WTC11 (cell line): ENCODE measurements around the gene CTPS2.

ENCODE experiments used
- SMAD3 ChIP-seq: sonication (generic); formaldehyde crosslinking; IDR thresholded peaks from 2 replicates; pipeline ENCODE4 v1.8.0; 2022; ENCODE audit warnings: missing genetic modification reagents, mild to moderate bottlenecking, borderline replicate concordance
- SMAD4 ChIP-seq: sonication (generic); formaldehyde crosslinking; IDR thresholded peaks from 2 replicates; pipeline ENCODE4 v1.8.0; 2022; ENCODE audit warnings: mild to moderate bottlenecking, missing genetic modification reagents
- TCF7 ChIP-seq: sonication (generic); formaldehyde crosslinking; IDR thresholded peaks from 2 replicates; pipeline ENCODE4 v1.8.0; 2022; ENCODE audit warnings: mild to moderate bottlenecking, low read depth, missing genetic modification reagents, moderate library complexity
- TEAD1 ChIP-seq: sonication (generic); formaldehyde crosslinking; IDR thresholded peaks from 2 replicates; pipeline ENCODE4 v1.8.0; 2022; ENCODE audit warnings: mild to moderate bottlenecking, missing genetic modification reagents
- TF ChIP-seq, protein P1 (sequence below): fragments of 200-600 bp; IDR thresholded peaks from 2 replicates; pipeline ENCODE4 v1.8.0; 2022; ENCODE audit warnings: antibody characterized with exemption
- TF ChIP-seq, protein P2 (sequence below): sonication (generic); formaldehyde crosslinking; IDR thresholded peaks from 2 replicates; pipeline ENCODE4 v1.8.1; 2023; ENCODE audit warnings: mild to moderate bottlenecking, missing genetic modification reagents
- TF ChIP-seq, protein P3 (sequence below): sonication (generic); formaldehyde crosslinking; IDR thresholded peaks from 2 replicates; pipeline ENCODE4 v1.8.0; 2023; ENCODE audit warnings: missing genetic modification reagents, mild to moderate bottlenecking, borderline replicate concordance
- TF ChIP-seq, protein P4 (sequence below): sonication (generic); formaldehyde crosslinking; IDR thresholded peaks from 2 replicates; pipeline ENCODE4 v1.8.1; 2023; ENCODE audit warnings: mild to moderate bottlenecking, missing genetic modification reagents, moderate library complexity

DNA sequence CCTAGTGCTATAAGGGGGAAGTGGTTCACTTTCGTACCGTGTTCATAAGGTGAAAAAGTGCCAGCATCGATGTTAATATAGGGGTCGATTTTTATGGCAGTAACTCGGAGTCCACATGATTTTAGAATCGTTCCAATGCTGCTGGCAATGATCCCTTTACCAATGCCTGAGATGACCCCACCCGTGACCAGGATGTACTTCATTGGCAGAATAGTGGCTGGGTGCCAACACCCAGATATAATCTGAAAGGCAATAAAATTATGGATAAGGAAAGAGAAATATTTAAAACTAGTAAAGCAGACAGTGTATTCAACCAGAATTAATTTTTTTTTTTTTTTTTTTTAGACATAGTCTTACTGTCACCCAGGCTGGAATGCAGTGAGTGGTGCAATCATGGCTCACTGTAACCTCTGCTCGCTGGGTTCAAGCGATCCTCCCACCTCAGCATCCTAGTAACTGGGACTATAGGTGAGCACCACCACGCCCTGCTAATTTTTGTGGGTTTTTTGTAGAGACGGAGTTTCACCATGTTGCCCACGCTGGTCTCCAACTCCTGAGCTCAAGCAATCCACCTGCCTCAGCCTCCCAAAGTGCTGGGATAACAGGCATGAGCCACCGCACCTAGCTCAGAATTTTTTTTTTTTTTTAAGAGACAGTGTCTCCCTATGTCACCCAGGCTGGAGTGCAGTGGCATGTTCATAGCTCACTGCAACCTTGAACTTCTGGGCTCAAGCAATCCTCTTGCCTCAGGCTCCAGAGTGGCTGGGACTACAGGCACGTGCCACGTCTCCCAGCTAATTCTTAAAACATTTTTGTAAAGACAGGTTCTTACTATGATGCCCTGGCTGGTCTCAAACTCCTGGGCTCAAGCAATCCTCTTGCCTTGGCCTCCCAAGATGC is 9.5 kb downstream of the CTPS2 start:
- TF ChIP-seq SMAD3 (CRISPR knock-in tag): no peak
- TF ChIP-seq, protein P1, sequence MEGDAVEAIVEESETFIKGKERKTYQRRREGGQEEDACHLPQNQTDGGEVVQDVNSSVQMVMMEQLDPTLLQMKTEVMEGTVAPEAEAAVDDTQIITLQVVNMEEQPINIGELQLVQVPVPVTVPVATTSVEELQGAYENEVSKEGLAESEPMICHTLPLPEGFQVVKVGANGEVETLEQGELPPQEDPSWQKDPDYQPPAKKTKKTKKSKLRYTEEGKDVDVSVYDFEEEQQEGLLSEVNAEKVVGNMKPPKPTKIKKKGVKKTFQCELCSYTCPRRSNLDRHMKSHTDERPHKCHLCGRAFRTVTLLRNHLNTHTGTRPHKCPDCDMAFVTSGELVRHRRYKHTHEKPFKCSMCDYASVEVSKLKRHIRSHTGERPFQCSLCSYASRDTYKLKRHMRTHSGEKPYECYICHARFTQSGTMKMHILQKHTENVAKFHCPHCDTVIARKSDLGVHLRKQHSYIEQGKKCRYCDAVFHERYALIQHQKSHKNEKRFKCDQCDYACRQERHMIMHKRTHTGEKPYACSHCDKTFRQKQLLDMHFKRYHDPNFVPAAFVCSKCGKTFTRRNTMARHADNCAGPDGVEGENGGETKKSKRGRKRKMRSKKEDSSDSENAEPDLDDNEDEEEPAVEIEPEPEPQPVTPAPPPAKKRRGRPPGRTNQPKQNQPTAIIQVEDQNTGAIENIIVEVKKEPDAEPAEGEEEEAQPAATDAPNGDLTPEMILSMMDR: no peak
- TF ChIP-seq, protein P2, sequence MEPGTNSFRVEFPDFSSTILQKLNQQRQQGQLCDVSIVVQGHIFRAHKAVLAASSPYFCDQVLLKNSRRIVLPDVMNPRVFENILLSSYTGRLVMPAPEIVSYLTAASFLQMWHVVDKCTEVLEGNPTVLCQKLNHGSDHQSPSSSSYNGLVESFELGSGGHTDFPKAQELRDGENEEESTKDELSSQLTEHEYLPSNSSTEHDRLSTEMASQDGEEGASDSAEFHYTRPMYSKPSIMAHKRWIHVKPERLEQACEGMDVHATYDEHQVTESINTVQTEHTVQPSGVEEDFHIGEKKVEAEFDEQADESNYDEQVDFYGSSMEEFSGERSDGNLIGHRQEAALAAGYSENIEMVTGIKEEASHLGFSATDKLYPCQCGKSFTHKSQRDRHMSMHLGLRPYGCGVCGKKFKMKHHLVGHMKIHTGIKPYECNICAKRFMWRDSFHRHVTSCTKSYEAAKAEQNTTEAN: no peak
- TF ChIP-seq TCF7: no peak
- TF ChIP-seq SMAD4: no peak
- TF ChIP-seq, protein P3, sequence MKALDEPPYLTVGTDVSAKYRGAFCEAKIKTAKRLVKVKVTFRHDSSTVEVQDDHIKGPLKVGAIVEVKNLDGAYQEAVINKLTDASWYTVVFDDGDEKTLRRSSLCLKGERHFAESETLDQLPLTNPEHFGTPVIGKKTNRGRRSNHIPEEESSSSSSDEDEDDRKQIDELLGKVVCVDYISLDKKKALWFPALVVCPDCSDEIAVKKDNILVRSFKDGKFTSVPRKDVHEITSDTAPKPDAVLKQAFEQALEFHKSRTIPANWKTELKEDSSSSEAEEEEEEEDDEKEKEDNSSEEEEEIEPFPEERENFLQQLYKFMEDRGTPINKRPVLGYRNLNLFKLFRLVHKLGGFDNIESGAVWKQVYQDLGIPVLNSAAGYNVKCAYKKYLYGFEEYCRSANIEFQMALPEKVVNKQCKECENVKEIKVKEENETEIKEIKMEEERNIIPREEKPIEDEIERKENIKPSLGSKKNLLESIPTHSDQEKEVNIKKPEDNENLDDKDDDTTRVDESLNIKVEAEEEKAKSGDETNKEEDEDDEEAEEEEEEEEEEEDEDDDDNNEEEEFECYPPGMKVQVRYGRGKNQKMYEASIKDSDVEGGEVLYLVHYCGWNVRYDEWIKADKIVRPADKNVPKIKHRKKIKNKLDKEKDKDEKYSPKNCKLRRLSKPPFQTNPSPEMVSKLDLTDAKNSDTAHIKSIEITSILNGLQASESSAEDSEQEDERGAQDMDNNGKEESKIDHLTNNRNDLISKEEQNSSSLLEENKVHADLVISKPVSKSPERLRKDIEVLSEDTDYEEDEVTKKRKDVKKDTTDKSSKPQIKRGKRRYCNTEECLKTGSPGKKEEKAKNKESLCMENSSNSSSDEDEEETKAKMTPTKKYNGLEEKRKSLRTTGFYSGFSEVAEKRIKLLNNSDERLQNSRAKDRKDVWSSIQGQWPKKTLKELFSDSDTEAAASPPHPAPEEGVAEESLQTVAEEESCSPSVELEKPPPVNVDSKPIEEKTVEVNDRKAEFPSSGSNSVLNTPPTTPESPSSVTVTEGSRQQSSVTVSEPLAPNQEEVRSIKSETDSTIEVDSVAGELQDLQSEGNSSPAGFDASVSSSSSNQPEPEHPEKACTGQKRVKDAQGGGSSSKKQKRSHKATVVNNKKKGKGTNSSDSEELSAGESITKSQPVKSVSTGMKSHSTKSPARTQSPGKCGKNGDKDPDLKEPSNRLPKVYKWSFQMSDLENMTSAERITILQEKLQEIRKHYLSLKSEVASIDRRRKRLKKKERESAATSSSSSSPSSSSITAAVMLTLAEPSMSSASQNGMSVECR (CRISPR knock-in tag): no peak
- no peak for TF ChIP-seq TEAD1 (CRISPR knock-in tag)
- TF ChIP-seq, protein P4, sequence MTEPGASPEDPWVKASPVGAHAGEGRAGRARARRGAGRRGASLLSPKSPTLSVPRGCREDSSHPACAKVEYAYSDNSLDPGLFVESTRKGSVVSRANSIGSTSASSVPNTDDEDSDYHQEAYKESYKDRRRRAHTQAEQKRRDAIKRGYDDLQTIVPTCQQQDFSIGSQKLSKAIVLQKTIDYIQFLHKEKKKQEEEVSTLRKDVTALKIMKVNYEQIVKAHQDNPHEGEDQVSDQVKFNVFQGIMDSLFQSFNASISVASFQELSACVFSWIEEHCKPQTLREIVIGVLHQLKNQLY (CRISPR knock-in tag): no peak
